IMR-90 (cell line): ENCODE measurements around the gene TRNT1. TPM values are rescaled to one million over a fixed set of nuclear protein-coding genes. Genes with fewer than 3 reads are reported as not detected.

Experiments used
- ATAC-seq: fragments of 200-7000 bp; cut with Tn5 transposase; 2 replicates; pipeline ENCODE4 v1.9.1; 2020; ENCODE audit warnings: low read depth, mild to moderate bottlenecking, moderate library complexity
- BruUV-seq: library from RNA; stranded (reverse); fragments of 400-500 nt; replicated peaks from 2 replicates; lab custom pipeline; 2021; lab: Mats Ljungman, UMichigan
- CTCF ChIA-PET: fragments of 300-600 bp; formaldehyde crosslinking; extraction: SDS; loops from one replicate; lab custom pipeline; 2021; ENCODE audit warnings: antibody characterized with exemption; lab: Yijun Ruan, JAX
- POLR2A ChIA-PET: fragments of 300-600 bp; sonication (Branson Sonifier 250); formaldehyde crosslinking; loops from one replicate; lab custom pipeline; 2022; ENCODE audit warnings: antibody characterized with exemption; ENCODE audit not compliant: unreplicated experiment; lab: Charles Lee
- DNase-seq: peaks from one replicate; pipeline ENCODE4 v3.0.0; 2013
- H2AFZ ChIP-seq: replicated peaks from 2 replicates; pipeline ENCODE3; 2013; ENCODE audit warnings: low read length, mild to moderate bottlenecking; ENCODE audit not compliant: poor library complexity
- H2AK5ac ChIP-seq: 2 replicates; pipeline ENCODE4 v1.6.1; 2013; ENCODE audit warnings: low read depth, low read length, inconsistent platforms
- H2AK9ac ChIP-seq: replicated peaks from 2 replicates; pipeline ENCODE3; 2013; ENCODE audit warnings: mild to moderate bottlenecking, low read depth, low read length, moderate library complexity; ENCODE audit not compliant: poor library complexity
- H2BK120ac ChIP-seq: 2 replicates; pipeline ENCODE4 v1.6.1; 2013; ENCODE audit warnings: low read depth, low read length, inconsistent platforms
- H2BK15ac ChIP-seq: 3 replicates; pipeline ENCODE4 v1.6.1; 2013; ENCODE audit warnings: low read depth, low read length, inconsistent platforms
- H2BK20ac ChIP-seq: 2 replicates; pipeline ENCODE4 v1.6.1; 2013; ENCODE audit warnings: low read depth, mild to moderate bottlenecking, inconsistent platforms, low read length, moderate library complexity
- H2BK5ac ChIP-seq: 2 replicates; pipeline ENCODE4 v1.6.1; 2013; ENCODE audit warnings: mild to moderate bottlenecking, low read depth, low read length, inconsistent platforms; ENCODE audit not compliant: poor library complexity, severe bottlenecking
- H3K14ac ChIP-seq: replicated peaks from 2 replicates; pipeline ENCODE4 v1.6.1; 2013; ENCODE audit warnings: low read depth, low read length, inconsistent platforms
- H3K18ac ChIP-seq: 2 replicates; pipeline ENCODE4 v1.6.1; 2013; ENCODE audit warnings: low read depth, low read length, control low read depth
- H3K23ac ChIP-seq: 2 replicates; pipeline ENCODE4 v1.6.1; 2013; ENCODE audit warnings: low read depth, low read length, inconsistent platforms
- H3K27ac ChIP-seq: 2 replicates; pipeline ENCODE4 v1.5.1; 2013; ENCODE audit warnings: mild to moderate bottlenecking, control low read depth, low read length; ENCODE audit not compliant: insufficient read depth
- H3K27me3 ChIP-seq: 2 replicates; pipeline ENCODE4 v1.6.1; 2013; ENCODE audit warnings: low read length; ENCODE audit not compliant: control insufficient read depth, insufficient read depth
- H3K36me3 ChIP-seq: 2 replicates; pipeline ENCODE4 v1.6.1; 2013; ENCODE audit warnings: low read length, mixed read lengths; ENCODE audit not compliant: control insufficient read depth, insufficient read depth
- H3K4ac ChIP-seq: 2 replicates; pipeline ENCODE4 v1.6.1; 2013; ENCODE audit warnings: low read depth, low read length, inconsistent platforms
- H3K4me1 ChIP-seq: 2 replicates; pipeline ENCODE4 v1.6.1; 2013; ENCODE audit warnings: low read length, mixed read lengths; ENCODE audit not compliant: control insufficient read depth, insufficient read depth
- H3K4me2 ChIP-seq: 2 replicates; pipeline ENCODE4 v1.6.1; 2013; ENCODE audit warnings: low read depth, mild to moderate bottlenecking, control low read depth, low read length, moderate library complexity
- H3K4me3 ChIP-seq: 2 replicates; pipeline ENCODE4 v1.5.1; 2013; ENCODE audit warnings: low read depth, mild to moderate bottlenecking, control low read depth, low read length, moderate library complexity; ENCODE audit not compliant: insufficient read depth
- H3K56ac ChIP-seq: 2 replicates; pipeline ENCODE4 v1.6.1; 2013; ENCODE audit warnings: low read length, inconsistent platforms; ENCODE audit not compliant: insufficient read depth; ENCODE audit errors: extremely low read depth
- H3K79me1 ChIP-seq, 2 experiments: 2 replicates each; pipeline ENCODE4 v1.6.1; 2013; ENCODE audit warnings: low read length in 2 of 2, inconsistent platforms in 1 of 2, low read depth in 1 of 2
- H3K9ac ChIP-seq: 2 replicates; pipeline ENCODE4 v1.6.1; 2013; ENCODE audit warnings: low read depth, low read length, control low read depth
- H3K9me1 ChIP-seq: 2 replicates; pipeline ENCODE4 v1.6.1; 2013; ENCODE audit warnings: low read length, inconsistent platforms; ENCODE audit not compliant: insufficient read depth
- H3K9me3 ChIP-seq: 2 replicates; pipeline ENCODE4 v1.6.1; 2013; ENCODE audit warnings: low read length; ENCODE audit not compliant: control insufficient read depth, insufficient read depth
- H4K20me1 ChIP-seq: 2 replicates; pipeline ENCODE4 v1.6.1; 2013; ENCODE audit warnings: low read length, inconsistent platforms; ENCODE audit not compliant: insufficient read depth
- H4K5ac ChIP-seq: 2 replicates; pipeline ENCODE4 v1.6.1; 2013; ENCODE audit warnings: mild to moderate bottlenecking, low read depth, low read length, control low read depth
- H4K8ac ChIP-seq, 2 experiments: 2 replicates each; pipeline ENCODE4 v1.6.1; 2013; ENCODE audit warnings: low read depth in 2 of 2, low read length in 2 of 2, control low read depth in 1 of 2, inconsistent platforms in 1 of 2
- H4K91ac ChIP-seq: 2 replicates; pipeline ENCODE4 v1.6.1; 2013; ENCODE audit warnings: low read depth, low read length, inconsistent platforms; ENCODE audit not compliant: insufficient read depth
- BHLHE40 ChIP-seq: fragments of 150-350 bp; IDR thresholded peaks from 2 replicates; pipeline ENCODE4 v1.6.1; 2016; ENCODE audit warnings: mild to moderate bottlenecking, low read depth, low read length
- CEBPB ChIP-seq: IDR thresholded peaks from 2 replicates; pipeline ENCODE4 v1.6.1; 2012; ENCODE audit warnings: low read depth, low read length, improper control_type of control experiment
- CHD1 ChIP-seq: IDR thresholded peaks from 2 replicates; pipeline ENCODE4 v1.6.1; 2012; ENCODE audit warnings: low read depth, low read length, improper control_type of control experiment
- CTCF ChIP-seq: conservative IDR thresholded peaks from 2 replicates; pipeline ENCODE4 v1.5.1; 2012; ENCODE audit warnings: mild to moderate bottlenecking, low read depth, low read length, improper control_type of control experiment
- ELK1 ChIP-seq: fragments of 150-350 bp; IDR thresholded peaks from 2 replicates; pipeline ENCODE4 v1.6.1; 2016; ENCODE audit warnings: low read depth, mild to moderate bottlenecking, low read length, moderate library complexity, borderline replicate concordance
- FOS ChIP-seq: fragments of 150-350 bp; IDR thresholded peaks from 2 replicates; pipeline ENCODE4 v1.6.1; 2016; ENCODE audit warnings: low read depth, low read length
- MAFK ChIP-seq: IDR thresholded peaks from 2 replicates; pipeline ENCODE4 v1.6.1; 2012; ENCODE audit warnings: low read depth, low read length, improper control_type of control experiment
- MAZ ChIP-seq: IDR thresholded peaks from 2 replicates; pipeline ENCODE4 v1.6.1; 2012; ENCODE audit warnings: low read depth, mild to moderate bottlenecking, low read length, improper control_type of control experiment, moderate library complexity, borderline replicate concordance
- MXI1 ChIP-seq: IDR thresholded peaks from 2 replicates; pipeline ENCODE4 v1.6.1; 2012; ENCODE audit warnings: low read depth, mild to moderate bottlenecking, low read length, moderate library complexity, borderline replicate concordance
- NFE2L2 ChIP-seq: fragments of 150-350 bp; IDR thresholded peaks from 2 replicates; pipeline ENCODE4 v1.6.1; 2016; ENCODE audit warnings: low read depth, mild to moderate bottlenecking, low read length
- POLR2A ChIP-seq: IDR thresholded peaks from 2 replicates; pipeline ENCODE4 v1.6.1; 2012; ENCODE audit warnings: mild to moderate bottlenecking, low read depth, low read length
- RAD21 ChIP-seq: IDR thresholded peaks from 2 replicates; pipeline ENCODE4 v1.6.1; 2012; ENCODE audit warnings: low read length, improper control_type of control experiment
- RCOR1 ChIP-seq: IDR thresholded peaks from 2 replicates; pipeline ENCODE4 v1.6.1; 2012; ENCODE audit warnings: mild to moderate bottlenecking, low read length, improper control_type of control experiment; ENCODE audit not compliant: insufficient replicate concordance
- RFX5 ChIP-seq: IDR thresholded peaks from 2 replicates; pipeline ENCODE4 v1.8.0; 2012; ENCODE audit warnings: low read depth, mild to moderate bottlenecking, low read length, moderate library complexity
- SMC3 ChIP-seq: fragments of 150-350 bp; IDR thresholded peaks from 2 replicates; pipeline ENCODE4 v1.6.1; 2016; ENCODE audit warnings: low read depth, mild to moderate bottlenecking, antibody characterized with exemption, low read length, moderate library complexity
- USF2 ChIP-seq: fragments of 150-350 bp; IDR thresholded peaks from 2 replicates; pipeline ENCODE4 v1.6.1; 2017; ENCODE audit warnings: mild to moderate bottlenecking, antibody characterized with exemption, low read length, low read depth
- WGBS, 2 experiments: methylation state at CpG; one replicate each; pipeline versions ENCODE4 v1.1.5 to v1.1.7; 2013; ENCODE audit warnings: missing lambda C conversion rate in 2 of 2; ENCODE audit not compliant: insufficient read length in 1 of 2; ENCODE audit errors: extremely low coverage in 2 of 2; 5-methylcytosine and 5-hydroxymethylcytosine counted together
- dilution Hi-C: fragments of 300-500 bp; cut with HindIII; formaldehyde crosslinking; loops from one replicate; pipeline ENCODE4 v1.14.3; 2018; ENCODE audit warnings: low sequenced_read_pairs; ENCODE audit not compliant: unreplicated experiment
- in situ Hi-C: fragments of 300-500 bp; cut with MboI; formaldehyde crosslinking; loops from 3 replicates; pipeline ENCODE4 v1.14.3; 2019; ENCODE audit warnings: low sequenced_read_pairs, inconsistent platforms, mixed read lengths
- intact Hi-C: fragments of 100-400 bp; cut with micrococcal nuclease; formaldehyde crosslinking; loops from 2 replicates; pipeline ENCODE4 v1.10.0; 2022
- polyA plus RNA-seq, 3 experiments: library from polyadenylated mRNA; depleted of rRNA; stranded (reverse); fragments of >200 nt; gene quantifications; 2 replicates each; pipeline ENCODE4 v1.2.3, GENCODE V29; 2012; ENCODE audit warnings: low replicate concordance in 1 of 3
- total RNA-seq: library from RNA; depleted of rRNA; stranded (reverse); fragments of >200 nt; gene quantifications from 2 replicates; pipeline ENCODE4 v1.2.3, GENCODE V29; 2012

The TRNT1 gene
- total and polyA plus RNA-seq, 2 of the 4 experiments (the other 2 are of a cell fraction), result 11.8 to 12.3 TPM

- 65% methylated on average over 2 of the region's 3 CpGs; no CpG with 5 or more reads in 1 of the 2 experiments for WGBS, 2 experiments
Measured at GRCh38 chr3:3084890-3085289, 41.9 kb upstream of the TRNT1 start.

More at GRCh38 chr3:3084890-3085289, 41.9 kb upstream of the TRNT1 start:
- no peak overlapping the region for H2AFZ ChIP-seq
- no peak overlapping the region for H3K14ac ChIP-seq
- no peak overlapping the region for H4K5ac ChIP-seq
- H2BK15ac ChIP-seq, result no peak overlapping the region
- no peaks in the 10 kb centered on the region for H4K20me1 ChIP-seq
- H3K56ac ChIP-seq, result no peak overlapping the region
- H3K4me3 ChIP-seq, result no peak overlapping the region
- no peak for DNase-seq
- H3K4me1 ChIP-seq, result no peaks in the 10 kb centered on the region
- in situ Hi-C loops, result no loop called here
- dilution Hi-C loops, result no loop called here
- no peak overlapping the region for H2BK20ac ChIP-seq
- no peaks in the 10 kb centered on the region for H3K36me3 ChIP-seq
- H2BK5ac ChIP-seq, result no peak overlapping the region
- no peak overlapping the region for H2AK5ac ChIP-seq
- H3K79me1 ChIP-seq, result no peaks in the 10 kb centered on the region
- H3K27ac ChIP-seq, result no peak overlapping the region
- peaks cover 2% of the 10 kb centered on the region; the same call in 1 of the 2 replicates for H3K9me3 ChIP-seq
- H2AK9ac ChIP-seq, result no peak overlapping the region
- no peak overlapping the region for H4K8ac ChIP-seq
- POLR2A ChIA-PET, result no interaction called here
- intact Hi-C loops, result no loop called here
- no peaks in the 10 kb centered on the region for H3K9me1 ChIP-seq
- H2BK120ac ChIP-seq, result no peak overlapping the region
- BruUV-seq, result no TSS peak
- no peak overlapping the region for H3K9ac ChIP-seq
- CTCF ChIA-PET, result no interaction called here
- no peak overlapping the region for H3K4ac ChIP-seq
- H3K18ac ChIP-seq, result no peak overlapping the region
- ATAC-seq, result no peak
- H3K23ac ChIP-seq, result no peak overlapping the region
- H3K27me3 ChIP-seq, result no peaks in the 10 kb centered on the region
- H4K91ac ChIP-seq, result no peak overlapping the region
- TF ChIP-seq CTCF, result no peak
- TF ChIP-seq RAD21, result no peak
- no peak for TF ChIP-seq SMC3
- no peak for TF ChIP-seq RCOR1
- no peak for TF ChIP-seq POLR2A
- TF ChIP-seq NFE2L2, result no peak
- no peak for TF ChIP-seq BHLHE40
- no peak for TF ChIP-seq RFX5
- TF ChIP-seq CHD1, result no peak
- no peak for TF ChIP-seq FOS
- TF ChIP-seq CEBPB, result no peak
- TF ChIP-seq USF2, result no peak
- no peak for TF ChIP-seq ELK1
- TF ChIP-seq MAZ, result no peak
- no peak for TF ChIP-seq MXI1
- TF ChIP-seq MAFK, result no peak
- H3K4me2 ChIP-seq, result no peak overlapping the region
